CD4-positive, alpha-beta memory T cell (primary cell): ENCODE measurements around the gene HOXB5. TPM values are rescaled to one million over a fixed set of nuclear protein-coding genes. Genes with fewer than 3 reads are reported as not detected.

Experiments used
- CTCF ChIA-PET: fragments of 350-600 bp; sonication (Branson Sonifier 250); formaldehyde crosslinking; loops from one replicate; lab custom pipeline; 2021; ENCODE audit warnings: inconsistent platforms; ENCODE audit not compliant: partially characterized antibody; lab: Charles Lee
- POLR2A ChIA-PET: fragments of 350-600 bp; sonication (Branson Sonifier 250); formaldehyde crosslinking; loops from one replicate; lab custom pipeline; 2021; ENCODE audit not compliant: partially characterized antibody; lab: Charles Lee
- DNase-seq, 5 donors: peaks; one replicate each; pipeline versions ENCODE4 v3.0.0 to v3.0.0-alpha.2; 2020 to 2022; ENCODE audit warnings: mixed read lengths in 1 of 5
- H3K27ac ChIP-seq: one replicate; pipeline ENCODE4 v1.7.0; 2013; ENCODE audit warnings: low read depth, low read length
- H3K27me3 ChIP-seq: 2 replicates; pipeline ENCODE4 v1.7.0; 2013; ENCODE audit warnings: mild to moderate bottlenecking, low read length, moderate library complexity; ENCODE audit not compliant: insufficient read depth
- H3K36me3 ChIP-seq: 2 replicates; pipeline ENCODE4 v1.7.0; 2013; ENCODE audit warnings: mild to moderate bottlenecking, low read length, moderate library complexity; ENCODE audit not compliant: insufficient read depth
- H3K4me1 ChIP-seq: 2 replicates; pipeline ENCODE4 v1.7.0; 2013; ENCODE audit warnings: mild to moderate bottlenecking, low read length, moderate library complexity; ENCODE audit not compliant: insufficient read depth
- H3K4me3 ChIP-seq, 2 donors: one replicate each; pipeline ENCODE4 v1.7.0; 2013; ENCODE audit warnings: low read length in 2 of 2, mild to moderate bottlenecking in 1 of 2
- H3K9me3 ChIP-seq, 2 donors: one replicate each; pipeline ENCODE4 v1.7.0; 2013; ENCODE audit warnings: low read length in 2 of 2, control low read depth in 1 of 2; ENCODE audit not compliant: control insufficient read depth in 1 of 2
- H3K27ac Mint-ChIP-seq, 7 donors: one replicate each; pipeline ENCODE4 v1.8.0; 2020 to 2021; ENCODE audit warnings: mixed read lengths in 7 of 7, mild to moderate bottlenecking in 6 of 7, inconsistent platforms in 3 of 7, moderate library complexity in 3 of 7
- H3K27me3 Mint-ChIP-seq, 2 donors: one replicate each; pipeline ENCODE4 v1.8.0; 2020 to 2021; ENCODE audit warnings: mixed read lengths in 2 of 2
- H3K36me3 Mint-ChIP-seq, 2 donors: one replicate each; pipeline ENCODE4 v1.8.0; 2020 to 2021; ENCODE audit warnings: mixed read lengths in 2 of 2, inconsistent platforms in 1 of 2, mild to moderate bottlenecking in 1 of 2
- H3K4me1 Mint-ChIP-seq, 4 donors: one replicate each; pipeline ENCODE4 v1.8.0; 2020 to 2021; ENCODE audit warnings: mixed read lengths in 4 of 4, mild to moderate bottlenecking in 1 of 4
- H3K4me3 Mint-ChIP-seq, 8 donors: one replicate each; pipeline ENCODE4 v1.8.0; 2020 to 2021; ENCODE audit warnings: mixed read lengths in 8 of 8, mild to moderate bottlenecking in 7 of 8, moderate library complexity in 6 of 8, inconsistent platforms in 3 of 8
- H3K9me3 Mint-ChIP-seq, 8 donors: one replicate each; pipeline ENCODE4 v1.8.0; 2020 to 2021; ENCODE audit warnings: mixed read lengths in 8 of 8, mild to moderate bottlenecking in 5 of 8, inconsistent platforms in 3 of 8, moderate library complexity in 1 of 8
- intact Hi-C: fragments of 100-400 bp; cut with micrococcal nuclease; formaldehyde crosslinking; loops from one replicate; pipeline ENCODE4 v1.15.1; 2023
- polyA plus RNA-seq, 2 donors: library from polyadenylated mRNA; unstranded; fragments of 300-500 nt; fragmentation: Illumina TruSeq; gene quantifications; one replicate each; pipeline ENCODE4 v1.2.3, GENCODE V29; 2021
- total RNA-seq, 2 experiments: library from RNA; stranded (reverse); gene quantifications; one replicate each; pipeline ENCODE4 v1.2.3, GENCODE V29; 2021

Gene HOXB5
- total and polyA plus RNA-seq, 4 experiments from 2014 or later: not detected

DNA sequence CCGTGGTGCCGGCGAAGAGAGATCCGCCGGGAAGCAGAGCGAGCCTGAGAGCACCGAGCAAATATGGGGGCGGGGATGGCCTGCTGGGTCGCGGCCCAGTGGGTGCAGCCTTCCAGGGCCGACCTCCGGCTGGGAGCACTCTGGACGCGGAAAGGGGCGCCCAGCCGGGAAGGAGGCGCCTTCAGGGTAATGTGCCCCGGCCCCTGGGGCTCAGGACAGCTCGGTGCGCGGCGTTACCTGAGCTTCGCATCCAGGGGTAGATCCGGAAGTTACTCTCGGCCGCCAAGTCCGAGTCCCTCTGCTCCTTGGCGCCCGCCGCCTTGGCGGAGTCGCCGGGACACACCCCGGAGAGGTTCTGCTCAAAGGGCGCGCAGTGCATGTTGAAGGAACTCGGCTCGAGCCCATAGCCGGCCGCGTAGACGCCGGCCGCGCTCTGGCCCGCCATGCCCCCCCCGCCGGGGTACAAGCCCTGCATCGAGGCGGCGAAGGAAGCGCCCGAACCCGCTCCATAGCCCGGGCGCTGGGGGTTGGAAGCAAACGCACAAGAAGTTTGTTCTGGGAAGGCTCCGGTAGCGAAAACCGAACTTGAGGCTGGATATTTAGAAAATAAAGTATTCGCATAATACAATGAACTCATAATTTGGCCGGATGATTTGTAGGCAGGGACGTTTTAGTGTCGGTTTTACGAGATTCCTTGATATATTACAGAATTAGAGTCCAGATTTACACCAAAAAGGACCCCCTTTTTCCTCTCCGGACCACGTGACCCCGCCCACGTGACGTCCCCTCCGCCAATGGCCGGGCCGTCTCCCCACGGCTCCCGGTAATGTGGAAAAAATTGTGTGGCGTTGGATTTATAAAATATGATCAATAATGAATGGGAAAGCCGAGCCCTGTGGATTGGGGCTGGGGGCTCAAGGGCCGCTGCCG, 17.0 kb upstream of the HOXB5 start, which contains the start of gene HOXB7:
HOXB7 (minus strand) TSS at position 736 of the 930 bp plus-strand sequence; CDS start at position 637, 99 bp downstream.
- Mint-ChIP-seq H3K9me3 (peaks cover 0 to 4% (median 0%) of the 10 kb centered on the region in 8 donors), H3K36me3 (peaks cover 0 to 6% of the 10 kb centered on the region in 2 donors), H3K27me3 (peaks cover 35 to 65% of the 10 kb centered on the region in 2 donors), H3K4me1 (peaks cover 23 to 49% (median 34%) of the 10 kb centered on the region in 4 donors), H3K27ac (peak within 1 kb of the TSS in 6 of 7 donors; percentile 13 to 93 (median 69)), H3K4me3 (peak within 1 kb of the TSS; percentile 86 to 93 (median 90))
- Histone ChIP-seq H3K4me3 (peak within 1 kb of the TSS; percentile 64 to 76), H3K9me3 (no peaks in the 10 kb centered on the region), H3K27me3 (peaks cover 47% of the 10 kb centered on the region), H3K27ac (no peak within 1 kb of the TSS), H3K4me1 (peaks cover 51% of the 10 kb centered on the region), H3K36me3 (no peaks in the 10 kb centered on the region)
- ChIA-PET CTCF (interaction anchor here (1.0 to 2.6 kb wide), 5 partner anchors 10 to 583 kb away, joined by 3 to 9 read pairs (median 3); partner anchors contain the start of gene HOXB5), POLR2A (interaction anchor here (0.7 to 1.1 kb wide), 2 partner anchors 69 to 640 kb away, joined by 3 to 5 read pairs; partner anchors contain the start of gene CDK5RAP3)
- peak in 2 of 5 donors; percentile 50 to 56 for DNase-seq
- intact Hi-C loops: loop anchor here (2.0 kb wide), 1 partner anchor 14 kb away; no protein-coding TSS in a partner anchor

DNA sequence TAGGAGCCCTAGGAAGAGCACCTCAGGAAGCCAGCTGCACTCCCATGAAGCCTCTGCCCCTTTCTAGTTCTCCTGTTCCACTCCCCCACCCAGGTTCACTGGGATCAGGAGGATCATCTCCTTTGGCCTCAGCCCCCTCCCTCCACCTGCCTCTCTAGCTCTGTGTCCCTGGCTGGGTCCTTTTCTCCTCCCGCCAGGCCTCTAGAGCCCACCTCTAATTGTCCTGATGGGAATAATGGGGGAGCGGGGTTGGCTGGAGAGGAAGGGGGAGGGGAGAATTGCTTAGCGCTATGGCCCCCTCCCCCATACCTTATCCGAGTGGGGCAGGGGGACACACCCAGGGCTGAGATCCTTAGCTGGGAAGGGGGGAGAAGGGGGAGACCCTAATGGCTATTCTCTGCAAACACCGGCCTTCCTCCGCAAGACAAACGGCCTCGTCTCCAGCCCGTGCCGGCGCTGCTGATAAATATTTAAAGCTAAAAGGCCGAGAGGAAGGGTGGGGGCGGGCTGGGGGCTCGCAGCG, 16.2 kb upstream of the HOXB5 start:
- H3K36me3 Mint-ChIP-seq: peaks cover 0 to 6% of the 10 kb centered on the region in 2 donors
- H3K9me3 Mint-ChIP-seq: peaks cover 0 to 4% (median 0%) of the 10 kb centered on the region in 8 donors
- H3K4me3 Mint-ChIP-seq: peak overlapping the region; percentile 51 to 93 (median 88)
- ChIA-PET POLR2A (interaction anchor here (0.7 to 1.1 kb wide), 3 partner anchors 9 to 639 kb away, joined by 3 to 5 read pairs (median 3); partner anchors contain the start of gene CDK5RAP3), CTCF (interaction anchor here (1.0 to 2.6 kb wide), 6 partner anchors 9 to 583 kb away, joined by 3 to 9 read pairs (median 3); partner anchors contain the start of gene HOXB5)
- H3K9me3 ChIP-seq: no peaks in the 10 kb centered on the region
- H3K4me3 ChIP-seq: peak overlapping the region; percentile 64 to 76
- H3K4me1 Mint-ChIP-seq: peaks cover 22 to 44% (median 32%) of the 10 kb centered on the region in 4 donors
- intact Hi-C loops: loop anchor here (2.0 kb wide), 1 partner anchor 15 kb away; no protein-coding TSS in a partner anchor
- H3K36me3 ChIP-seq: no peaks in the 10 kb centered on the region
- no peak overlapping the region for H3K27ac ChIP-seq
- peaks cover 35 to 62% of the 10 kb centered on the region in 2 donors for H3K27me3 Mint-ChIP-seq
- DNase-seq: no peak
- H3K4me1 ChIP-seq: peaks cover 49% of the 10 kb centered on the region
- H3K27ac Mint-ChIP-seq: peak overlapping the region in 1 of 7 donors; percentile 5
- peaks cover 47% of the 10 kb centered on the region for H3K27me3 ChIP-seq

GRCh38 chr17:48609033-48609432, 15.5 kb upstream of the HOXB5 start:
- H3K4me3 Mint-ChIP-seq: peak overlapping the region in 4 of 8 donors; percentile 7 to 76 (median 23)

DNA sequence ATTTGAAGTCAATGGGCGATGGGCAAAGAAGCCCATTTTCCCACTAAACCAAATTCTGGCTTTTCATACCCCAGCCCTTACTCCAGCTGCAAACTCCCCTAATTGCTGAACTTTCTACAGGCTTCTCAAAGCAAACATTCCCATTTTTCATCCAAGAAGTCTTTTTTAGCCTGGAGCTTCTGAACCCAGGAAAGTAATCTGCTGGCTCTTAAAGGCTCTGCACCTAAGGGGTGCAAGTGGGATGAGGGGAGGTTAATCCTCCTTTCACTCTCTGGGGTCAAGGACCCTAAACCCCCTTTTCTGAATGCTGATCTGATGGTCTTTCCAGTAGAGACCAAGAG, 14.9 kb upstream of the HOXB5 start:
- no peak overlapping the region for H3K4me3 ChIP-seq
- H3K4me3 Mint-ChIP-seq: peak overlapping the region in 1 of 8 donors; percentile 31
- no peak overlapping the region for H3K27ac Mint-ChIP-seq
- CTCF ChIA-PET: interaction anchor here (2.4 to 2.6 kb wide), 2 partner anchors 8 to 16 kb away, joined by 7 to 9 read pairs; partner anchors contain the start of gene HOXB5
- POLR2A ChIA-PET: interaction anchor here (1.0 kb wide), 2 partner anchors 9 to 501 kb away, joined by 3 to 4 read pairs; partner anchors contain the start of gene SNX11
- peaks cover 46% of the 10 kb centered on the region for H3K4me1 ChIP-seq
- H3K27me3 Mint-ChIP-seq: peaks cover 37 to 64% of the 10 kb centered on the region in 2 donors
- peaks cover 50% of the 10 kb centered on the region for H3K27me3 ChIP-seq
- no peak for DNase-seq
- peaks cover 0 to 6% of the 10 kb centered on the region in 2 donors for H3K36me3 Mint-ChIP-seq
- H3K36me3 ChIP-seq: no peaks in the 10 kb centered on the region
- no peak overlapping the region for H3K27ac ChIP-seq
- intact Hi-C loops: no loop called here
- H3K9me3 ChIP-seq: no peaks in the 10 kb centered on the region
- peaks cover 17 to 43% (median 29%) of the 10 kb centered on the region in 4 donors for H3K4me1 Mint-ChIP-seq
- no peaks in the 10 kb centered on the region for H3K9me3 Mint-ChIP-seq

More at GRCh38 chr17:48609033-48609432, 15.5 kb upstream of the HOXB5 start:
- no peak overlapping the region for H3K27ac ChIP-seq
- POLR2A ChIA-PET: interaction anchor here (1.0 kb wide), 2 partner anchors 8 to 9 kb away, joined by 3 to 4 read pairs; no protein-coding TSS in a partner anchor
- H3K36me3 ChIP-seq: no peaks in the 10 kb centered on the region
- H3K27me3 ChIP-seq: peaks cover 50% of the 10 kb centered on the region
- no peak overlapping the region for H3K4me3 ChIP-seq
- CTCF ChIA-PET: interaction anchor here (1.0 to 2.6 kb wide), 5 partner anchors 8 to 582 kb away, joined by 3 to 9 read pairs (median 3); partner anchors contain the start of gene HOXB5
- DNase-seq: no peak
- no peaks in the 10 kb centered on the region for H3K9me3 ChIP-seq
- Mint-ChIP-seq H3K9me3 (peaks cover 0 to 4% (median 0%) of the 10 kb centered on the region in 8 donors), H3K27ac (peak overlapping the region in 1 of 7 donors; percentile 5), H3K36me3 (peaks cover 0 to 6% of the 10 kb centered on the region in 2 donors), H3K27me3 (peaks cover 38 to 65% of the 10 kb centered on the region in 2 donors), H3K4me1 (peaks cover 21 to 43% (median 31%) of the 10 kb centered on the region in 4 donors)
- intact Hi-C loops: no loop called here
- peaks cover 49% of the 10 kb centered on the region for H3K4me1 ChIP-seq

DNA sequence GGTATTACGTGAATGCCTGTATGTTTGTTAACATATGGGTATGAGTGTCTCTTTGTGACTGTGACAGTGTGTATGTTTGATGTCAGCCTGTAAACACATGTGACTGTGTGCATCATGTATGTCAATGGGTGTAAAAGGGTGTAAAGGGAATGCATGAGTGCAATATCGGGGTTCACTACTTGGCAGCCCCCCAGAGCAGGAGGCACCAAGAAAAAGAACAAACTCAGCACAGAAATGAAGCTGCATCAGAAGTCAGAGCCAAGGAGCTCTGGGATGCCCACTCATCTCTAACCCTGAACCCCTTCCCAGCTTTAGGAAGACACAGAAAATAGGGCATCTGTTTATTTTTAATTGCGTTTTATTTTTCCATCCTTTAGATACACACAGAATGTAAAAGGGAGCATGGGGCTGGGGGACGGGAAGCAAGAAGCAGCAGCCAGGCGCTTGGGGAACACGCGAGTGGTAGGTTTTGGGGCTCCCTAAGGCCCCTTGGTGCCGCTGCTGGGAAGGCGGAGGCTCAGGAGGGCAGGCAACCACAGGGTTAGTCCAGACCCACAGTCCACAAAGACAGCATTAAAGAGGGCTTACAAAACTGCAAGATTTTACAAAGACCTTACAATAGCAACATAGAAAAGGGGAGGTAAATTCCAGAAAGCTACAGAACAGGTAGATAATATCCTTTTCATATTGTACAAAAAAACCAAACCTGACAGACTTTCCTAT, 13.5 kb upstream of the HOXB5 start:
- no peak overlapping the region for H3K27ac Mint-ChIP-seq
- peaks cover 0 to 6% of the 10 kb centered on the region in 2 donors for H3K36me3 Mint-ChIP-seq
- no peak for DNase-seq
- CTCF ChIA-PET: interaction anchor here (1.1 kb wide), 2 partner anchors 14 to 29 kb away, joined by 3 read pairs; no protein-coding TSS in a partner anchor
- Histone ChIP-seq H3K36me3 (no peaks in the 10 kb centered on the region), H3K4me3 (no peak overlapping the region), H3K4me1 (peaks cover 48% of the 10 kb centered on the region), H3K9me3 (no peaks in the 10 kb centered on the region), H3K27ac (no peak overlapping the region), H3K27me3 (peaks cover 58% of the 10 kb centered on the region)
- POLR2A ChIA-PET: interaction anchor here (1.0 kb wide), 1 partner anchor 66 kb away, joined by 3 read pairs; no protein-coding TSS in a partner anchor
- no peaks in the 10 kb centered on the region for H3K9me3 Mint-ChIP-seq
- peaks cover 9 to 40% (median 24%) of the 10 kb centered on the region in 4 donors for H3K4me1 Mint-ChIP-seq
- H3K4me3 Mint-ChIP-seq: peak overlapping the region in 1 of 8 donors; percentile 9
- peaks cover 43 to 67% of the 10 kb centered on the region in 2 donors for H3K27me3 Mint-ChIP-seq
- intact Hi-C loops: no loop called here
